Hematopoietic multipotent progenitor cell (in vitro differentiated cells): Measurements from ENCODE around the gene AQP1. TPM values are rescaled to one million over a fixed set of nuclear protein-coding genes. Genes with fewer than 3 reads are reported as not detected.

Experiments
- DNase-seq, 3 donors: peaks; one replicate each; pipeline ENCODE4 v3.0.0-alpha.2; 2011 to 2015; ENCODE audit warnings: low read depth in 2 of 3, low spot score in 2 of 3
- total RNA-seq: library from RNA; depleted of rRNA; stranded (reverse); fragments of >200 nt; gene quantifications from one replicate; pipeline ENCODE4 v1.2.3, GENCODE V29; 2012

The AQP1 gene
- 0.81 TPM for total RNA-seq

DNA sequence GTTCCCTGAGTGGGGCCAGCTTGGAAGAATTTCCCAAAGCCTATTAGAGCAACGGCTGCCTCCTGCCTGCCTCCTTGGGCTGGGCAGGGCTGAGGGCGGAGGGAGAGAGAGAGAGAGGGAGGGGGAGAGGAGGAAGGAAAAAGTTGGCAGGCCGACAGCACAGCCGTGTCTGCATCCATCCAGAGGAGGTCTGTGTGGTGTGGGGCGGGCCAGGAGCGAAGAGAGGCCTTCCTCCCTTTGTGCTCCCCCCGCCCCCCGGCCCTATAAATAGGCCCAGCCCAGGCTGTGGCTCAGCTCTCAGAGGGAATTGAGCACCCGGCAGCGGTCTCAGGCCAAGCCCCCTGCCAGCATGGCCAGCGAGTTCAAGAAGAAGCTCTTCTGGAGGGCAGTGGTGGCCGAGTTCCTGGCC, at the start of gene AQP1:
AQP1 (plus strand) TSS at position 293 of the 409 bp plus-strand sequence; CDS start at position 350, 57 bp downstream.
- peak in 1 of 3 donors; percentile 51 for DNase-seq

DNA sequence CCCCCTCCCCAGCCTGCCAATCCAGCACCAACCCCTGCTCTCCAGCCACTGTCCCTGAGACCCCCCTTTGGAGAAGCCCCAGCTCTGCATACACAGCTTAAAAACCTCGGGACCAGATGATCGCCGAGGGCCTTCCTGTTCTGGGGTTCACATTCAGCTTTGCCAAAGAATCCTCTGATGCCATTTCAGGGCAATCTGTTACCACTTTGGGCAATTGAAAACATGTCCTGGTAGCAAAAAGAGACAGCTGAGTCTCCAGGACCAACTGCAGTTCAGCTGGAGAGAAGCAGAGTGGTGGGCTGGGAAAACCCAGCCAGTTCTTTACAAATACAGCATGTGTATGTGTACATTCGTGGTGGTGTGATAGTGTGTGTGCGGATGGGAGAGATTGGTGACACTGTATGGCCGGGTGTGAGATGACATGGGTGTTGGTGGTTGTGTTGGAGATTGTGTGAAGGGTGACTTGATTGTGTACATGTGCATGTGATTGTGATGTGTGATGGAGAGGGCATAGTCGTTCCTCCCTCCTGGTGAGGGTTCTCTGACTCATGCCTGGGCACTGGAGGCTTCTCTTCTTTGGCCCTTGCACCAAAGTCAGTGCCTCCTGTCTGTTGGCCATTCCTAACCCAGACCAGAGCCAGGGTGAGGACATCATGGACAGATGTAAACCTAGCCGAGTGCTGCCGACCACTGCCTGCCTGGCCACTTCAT, 48.5 kb upstream of the AQP1 start:
- DNase-seq: no peak

- DNase-seq: no peak
Measured at GRCh38 chr7:30863706-30864035, 48.0 kb upstream of the AQP1 start.

DNA sequence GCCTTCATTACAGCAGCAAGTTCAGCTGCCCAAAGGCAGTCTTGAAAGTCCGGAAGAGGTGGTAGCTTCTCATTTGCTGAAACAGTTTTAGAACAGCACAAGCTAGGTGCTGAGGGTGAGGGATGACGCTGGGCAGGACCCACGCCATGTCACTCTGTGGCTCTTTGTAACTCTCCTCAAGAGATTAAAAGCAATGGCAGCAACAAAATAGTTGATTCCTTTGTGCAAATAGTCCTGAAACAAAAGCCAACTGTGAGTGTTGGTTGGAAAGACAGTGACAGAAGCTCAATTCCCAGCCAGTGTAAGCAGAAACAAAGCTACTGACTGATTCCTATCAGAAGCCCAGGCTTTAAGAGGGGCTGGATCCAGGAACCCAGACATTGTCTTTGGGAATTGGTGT, 47.6 kb upstream of the AQP1 start:
- DNase-seq: no peak

GRCh38 chr7:30865076-30865475, 46.6 kb upstream of the AQP1 start:
- no peak for DNase-seq

DNA sequence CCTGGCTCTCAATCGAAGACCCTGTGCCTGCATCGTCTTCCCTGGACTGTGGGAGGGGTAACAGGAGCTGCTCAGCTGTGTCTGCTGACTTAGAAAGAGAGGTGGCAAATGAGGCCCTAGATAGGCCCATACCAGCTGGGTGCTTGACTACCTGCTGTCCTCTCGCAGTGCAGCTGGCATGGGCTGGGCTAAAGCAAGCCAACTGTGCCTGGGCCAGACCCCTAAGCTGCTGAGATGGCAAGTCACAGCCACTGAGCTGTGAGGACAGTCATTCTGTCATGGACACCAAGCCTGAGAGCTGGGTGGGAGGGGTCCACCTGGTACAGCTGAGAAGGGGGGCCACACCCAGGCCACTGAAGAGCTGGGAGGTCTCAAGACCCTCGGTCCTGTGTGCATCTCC, 45.8 kb upstream of the AQP1 start:
- no peak for DNase-seq

DNA sequence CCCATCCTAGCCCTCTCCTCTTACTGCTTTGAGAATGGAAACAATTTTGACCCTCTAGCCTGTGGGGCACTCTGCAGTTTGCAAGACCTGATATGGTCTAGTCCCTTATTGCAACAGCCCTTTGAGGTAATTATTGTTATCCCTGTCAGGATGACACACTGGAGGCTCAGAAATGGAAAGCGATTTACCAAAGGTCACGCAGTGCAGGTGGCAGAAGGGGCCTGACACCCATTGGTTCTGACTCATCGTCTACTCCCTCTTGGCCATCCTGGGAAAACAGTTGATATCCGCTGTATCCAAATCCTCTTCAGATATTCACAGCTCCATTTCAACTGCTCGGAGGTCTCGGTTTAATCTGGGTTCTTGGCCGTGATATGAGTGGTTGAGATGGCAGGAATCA, 44.7 kb upstream of the AQP1 start:
- DNase-seq: no peak

- DNase-seq: no peak
Measured at GRCh38 chr7:30867483-30867882, 44.2 kb upstream of the AQP1 start.

GRCh38 chr7:30869794-30870611, 41.6 kb upstream of the AQP1 start:
- DNase-seq: no peak

DNA sequence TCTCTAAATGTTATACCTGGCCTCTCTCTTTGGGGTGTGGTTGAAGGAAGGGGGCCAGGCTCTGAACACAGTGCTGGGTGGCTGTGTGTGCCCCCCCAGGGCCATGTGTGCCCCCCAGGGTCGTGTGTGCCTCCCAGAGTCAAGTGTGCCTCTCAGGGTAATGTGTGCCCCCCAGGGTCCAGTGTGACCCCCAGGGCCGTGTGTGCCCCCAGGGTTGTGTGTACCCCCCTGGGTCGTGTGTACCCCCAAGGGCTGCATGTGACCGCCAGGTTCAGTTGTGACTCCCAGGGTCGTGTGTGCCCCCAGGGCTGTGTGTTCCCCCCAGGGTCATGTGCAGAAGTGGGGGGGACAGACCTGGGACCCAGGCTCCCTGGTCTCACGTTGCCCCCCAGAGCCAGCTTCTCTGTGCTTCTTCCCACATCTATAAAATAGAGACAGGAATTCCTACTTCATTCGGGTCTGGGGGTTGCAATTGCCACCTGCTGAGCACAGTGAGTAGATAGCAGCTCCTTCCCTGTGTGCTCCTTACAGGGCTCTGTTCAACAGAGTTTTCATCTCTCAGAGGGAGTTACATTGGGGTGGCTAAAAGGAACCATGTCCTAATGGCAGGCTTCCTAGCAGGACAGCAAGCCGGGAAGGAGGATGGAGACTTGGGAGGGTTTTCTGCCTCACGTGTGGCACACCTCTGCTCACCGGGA, 40.7 kb upstream of the AQP1 start:
- DNase-seq: no peak

- DNase-seq: no peak
Measured at GRCh38 chr7:30871655-30872054, 40.0 kb upstream of the AQP1 start.

DNA sequence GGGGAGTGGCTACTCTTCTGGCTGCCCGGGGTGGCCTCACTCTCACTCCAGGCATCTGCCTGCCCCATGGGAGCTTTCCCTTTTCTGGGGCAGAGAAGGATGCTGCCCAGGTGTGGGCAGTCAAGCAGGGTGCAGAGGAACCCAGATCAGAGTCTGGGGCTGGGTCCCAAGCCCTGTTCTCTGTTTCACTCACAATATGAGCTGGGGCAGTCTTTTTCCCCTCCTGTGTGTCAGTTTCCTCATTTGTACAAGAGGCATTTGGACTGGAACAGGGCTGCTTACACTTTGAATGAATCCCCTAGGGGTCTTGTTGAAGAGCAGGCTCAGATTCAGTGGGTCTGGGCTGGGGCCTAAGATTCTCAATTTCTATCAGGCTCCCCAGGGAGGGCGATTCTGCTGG, 38.4 kb upstream of the AQP1 start:
- no peak for DNase-seq

GRCh38 chr7:30873656-30874055, 38.0 kb upstream of the AQP1 start:
- no peak for DNase-seq

DNA sequence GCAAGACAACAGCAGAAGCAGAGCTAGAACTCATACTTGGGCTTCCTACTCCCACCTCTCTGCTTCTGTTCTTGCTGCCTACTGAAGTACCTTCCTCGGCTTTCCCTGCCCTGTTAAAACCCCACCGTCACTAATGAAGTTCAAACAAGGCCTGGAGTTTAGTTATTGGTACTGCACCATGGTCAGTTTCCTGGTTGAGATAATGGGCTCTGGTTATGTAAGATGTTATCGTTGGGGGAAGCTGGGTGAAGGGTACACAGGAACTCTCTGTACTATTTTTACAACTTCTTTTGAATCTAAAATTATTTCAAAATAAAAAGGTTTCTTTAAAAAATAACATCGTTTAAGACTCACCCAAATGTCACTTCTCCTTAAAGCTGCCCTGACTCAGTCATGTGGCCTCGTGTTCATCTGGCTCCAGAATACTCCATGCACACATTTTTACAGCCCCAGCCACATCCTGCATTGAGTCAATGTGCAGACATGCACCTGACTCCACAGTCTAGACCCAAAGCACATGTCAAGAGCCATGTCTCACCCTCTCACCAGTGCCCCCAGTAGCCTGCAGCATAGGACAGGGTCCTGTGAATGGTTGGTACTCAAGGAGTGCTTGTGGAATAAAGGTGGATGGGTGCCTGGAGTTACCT, 36.9 kb upstream of the AQP1 start:
- DNase-seq: no peak

- DNase-seq: no peak
Measured at GRCh38 chr7:30877015-30877769, 34.5 kb upstream of the AQP1 start.

DNA sequence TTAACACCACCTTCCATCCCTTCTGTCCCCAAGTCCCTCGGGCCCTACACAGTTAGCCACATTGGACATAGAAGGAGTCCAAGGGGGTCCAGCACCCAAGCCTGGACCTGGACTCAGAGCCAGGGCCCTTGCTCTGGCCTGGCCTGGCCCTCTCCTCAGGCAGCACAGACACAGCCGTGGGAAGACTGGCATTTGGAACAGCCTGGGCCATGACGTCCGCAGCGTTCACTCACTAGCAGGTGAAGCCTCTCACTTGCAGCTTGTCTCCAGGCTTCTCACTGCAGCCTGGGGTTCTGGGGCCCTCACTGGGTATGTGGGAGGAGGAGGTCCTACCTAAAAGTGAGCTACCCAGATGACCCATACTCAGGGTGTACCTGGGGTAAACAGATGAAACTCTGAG, 33.7 kb upstream of the AQP1 start:
- DNase-seq: no peak

- DNase-seq: no peak
Measured at GRCh38 chr7:30879139-30880124, 32.2 kb upstream of the AQP1 start.

DNA sequence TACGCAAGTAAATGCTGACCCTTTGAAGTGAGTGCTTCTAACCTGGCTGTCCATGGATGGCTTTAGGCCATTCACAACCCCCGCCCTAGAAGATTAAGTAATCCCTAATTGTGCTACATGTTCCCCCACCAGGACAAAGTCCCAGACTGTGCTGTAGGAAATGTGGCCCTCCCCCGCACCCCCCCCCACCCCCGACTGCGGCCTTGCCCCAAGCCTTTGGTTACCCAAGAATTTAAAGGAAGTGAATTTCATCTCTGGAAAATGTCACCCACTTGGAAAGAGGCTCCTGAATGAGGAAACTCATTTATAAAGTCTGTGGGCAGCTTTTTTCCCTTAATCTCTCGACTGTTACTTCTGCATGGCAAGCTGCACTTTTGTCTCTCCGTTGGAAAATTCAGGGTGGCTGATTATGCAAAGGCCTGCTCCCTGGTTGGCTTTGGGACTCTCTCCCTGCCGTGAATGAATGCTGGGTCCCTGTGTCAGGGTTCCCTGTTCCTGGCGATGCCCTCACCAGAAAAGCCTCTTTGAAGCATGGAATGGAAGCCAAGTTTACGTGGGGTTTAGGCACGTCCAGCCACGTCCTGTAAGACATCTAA, 31.4 kb upstream of the AQP1 start:
- DNase-seq: no peak

DNA sequence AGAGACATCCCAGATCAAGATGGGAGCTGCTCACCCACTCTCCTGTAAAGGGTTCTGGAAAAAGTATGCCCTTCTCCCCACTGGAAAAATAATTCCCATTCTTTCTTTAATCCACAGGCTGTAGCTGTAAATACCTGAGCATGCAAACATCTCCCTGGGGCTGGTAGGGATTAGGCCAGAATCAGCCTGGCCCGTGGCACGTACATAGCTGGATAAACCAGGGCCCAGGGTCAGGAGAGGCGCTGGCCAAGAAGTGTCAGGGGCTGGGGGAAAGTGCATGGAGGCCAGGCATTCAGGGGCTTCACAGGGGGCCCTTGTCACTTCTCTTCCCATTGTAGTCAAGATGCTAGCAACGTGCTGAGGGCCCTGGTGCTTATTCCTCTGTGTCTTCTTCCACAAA, 30.7 kb upstream of the AQP1 start:
- DNase-seq: no peak
